Duodenal mucosa (tissue), 2 donors: ENCODE measurements around the gene SPATC1L.

Source experiments
- H3K27ac ChIP-seq: one replicate; pipeline ENCODE4 v1.7.0; 2013; ENCODE audit warnings: low read depth, low read length
- H3K27me3 ChIP-seq, 2 donors: one replicate each; pipeline ENCODE4 v1.7.0; 2013; ENCODE audit warnings: low read length in 2 of 2, control low read depth in 1 of 2; ENCODE audit not compliant: insufficient read depth in 2 of 2, control insufficient read depth in 1 of 2
- H3K36me3 ChIP-seq, 2 donors: one replicate each; pipeline ENCODE4 v1.7.0; 2013; ENCODE audit warnings: low read length in 2 of 2, control low read depth in 1 of 2; ENCODE audit not compliant: insufficient read depth in 2 of 2, control insufficient read depth in 1 of 2
- H3K4me1 ChIP-seq, 2 donors: one replicate each; pipeline ENCODE4 v1.7.0; 2013; ENCODE audit warnings: low read length in 2 of 2, control low read depth in 1 of 2; ENCODE audit not compliant: insufficient read depth in 2 of 2, control insufficient read depth in 1 of 2
- H3K4me3 ChIP-seq, 2 donors: one replicate each; pipeline ENCODE4 v1.7.0; 2013; ENCODE audit warnings: low read length in 2 of 2, low read depth in 1 of 2
- H3K9ac ChIP-seq, 2 donors: one replicate each; pipeline ENCODE4 v1.7.0; 2013; ENCODE audit warnings: low read length in 2 of 2, low read depth in 1 of 2
- H3K9me3 ChIP-seq, 2 donors: one replicate each; pipeline ENCODE4 v1.7.0; 2013; ENCODE audit warnings: low read length in 2 of 2, control low read depth in 1 of 2; ENCODE audit not compliant: control insufficient read depth in 1 of 2

The SPATC1L gene

DNA sequence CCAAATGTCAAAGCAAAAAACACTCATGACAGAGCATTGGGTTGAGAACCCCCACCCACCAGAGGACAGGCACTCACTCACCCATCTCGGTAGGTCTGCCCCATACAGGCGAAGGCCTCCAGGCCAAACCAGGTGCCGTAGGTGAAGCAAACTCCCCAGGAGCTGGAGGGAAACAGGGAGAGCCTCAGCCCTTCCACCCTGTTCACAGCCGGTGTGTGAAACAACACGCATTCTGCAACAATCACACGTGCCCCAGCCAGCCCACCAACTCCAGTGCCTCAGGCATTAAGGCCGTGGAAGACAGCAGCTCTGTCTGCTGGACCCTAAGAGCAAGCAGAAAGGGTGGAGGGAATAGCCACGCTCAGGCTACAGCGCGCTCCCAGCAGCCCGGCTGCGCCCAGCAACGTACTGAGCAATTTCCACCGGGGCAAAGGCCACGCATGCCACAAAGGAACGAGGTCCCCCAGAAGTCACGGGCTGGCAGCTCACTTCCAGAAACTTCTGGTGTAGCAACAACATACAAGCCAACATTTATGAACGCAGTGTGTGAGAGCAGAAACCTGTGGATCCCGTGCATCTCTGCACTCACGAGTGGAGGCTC is 11.4 kb upstream of the SPATC1L start:
- Histone ChIP-seq H3K27me3 (no peaks in the 10 kb centered on the region), H3K9ac (no peak overlapping the region), H3K27ac (no peak overlapping the region), H3K36me3 (peaks cover 30 to 72% of the 10 kb centered on the region in 2 donors), H3K4me3 (no peak overlapping the region), H3K9me3 (no peaks in the 10 kb centered on the region), H3K4me1 (no peaks in the 10 kb centered on the region)

DNA sequence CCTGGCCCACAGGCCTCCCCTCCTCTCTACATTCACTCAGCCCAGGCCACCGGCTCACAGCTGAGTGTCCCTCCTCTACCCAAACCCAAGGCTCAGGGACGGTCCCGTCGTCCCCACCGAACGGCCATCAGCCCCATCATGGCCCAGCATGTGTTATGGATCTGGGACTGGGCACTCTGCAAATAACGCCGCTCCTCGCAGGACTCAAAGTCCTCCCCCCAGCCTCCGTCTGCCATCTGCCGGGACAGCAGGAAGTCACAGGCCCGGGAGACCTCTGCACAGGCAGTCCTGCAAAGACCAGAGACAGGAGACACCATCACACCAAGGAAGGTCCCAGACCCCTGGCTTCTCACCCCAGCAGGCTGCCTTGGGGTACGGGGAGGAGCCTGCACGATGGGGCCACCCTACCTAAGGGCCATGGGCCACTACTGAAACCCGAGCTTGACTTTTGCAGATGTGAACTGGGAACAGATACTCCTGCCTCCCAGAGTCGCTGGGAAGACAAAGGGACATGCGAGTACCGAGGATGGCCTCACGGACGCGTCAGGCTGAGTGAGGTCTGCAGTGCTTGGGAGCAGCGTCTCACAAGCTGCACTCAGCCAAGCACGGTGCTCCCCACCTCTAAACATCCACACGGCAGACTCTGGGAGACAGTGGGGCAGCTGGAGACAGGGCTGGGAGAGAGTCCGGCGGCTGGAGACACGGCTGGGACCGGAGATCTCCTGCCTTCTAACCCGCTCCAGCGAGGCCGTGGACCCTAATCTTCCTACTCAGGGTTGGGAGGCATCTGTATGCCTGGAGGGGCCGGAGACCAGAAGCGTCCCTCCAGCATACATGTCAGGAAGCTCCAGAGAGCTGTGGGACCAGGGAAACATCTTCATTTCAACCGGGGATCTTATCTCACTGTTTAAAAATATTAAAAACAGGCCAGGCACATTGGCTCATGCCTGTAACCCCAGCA is 10.4 kb upstream of the SPATC1L start:
- Histone ChIP-seq H3K4me1 (no peaks in the 10 kb centered on the region), H3K27ac (no peak overlapping the region), H3K4me3 (no peak overlapping the region), H3K9me3 (no peaks in the 10 kb centered on the region), H3K9ac (no peak overlapping the region), H3K27me3 (no peaks in the 10 kb centered on the region), H3K36me3 (peaks cover 33 to 70% of the 10 kb centered on the region in 2 donors)

DNA sequence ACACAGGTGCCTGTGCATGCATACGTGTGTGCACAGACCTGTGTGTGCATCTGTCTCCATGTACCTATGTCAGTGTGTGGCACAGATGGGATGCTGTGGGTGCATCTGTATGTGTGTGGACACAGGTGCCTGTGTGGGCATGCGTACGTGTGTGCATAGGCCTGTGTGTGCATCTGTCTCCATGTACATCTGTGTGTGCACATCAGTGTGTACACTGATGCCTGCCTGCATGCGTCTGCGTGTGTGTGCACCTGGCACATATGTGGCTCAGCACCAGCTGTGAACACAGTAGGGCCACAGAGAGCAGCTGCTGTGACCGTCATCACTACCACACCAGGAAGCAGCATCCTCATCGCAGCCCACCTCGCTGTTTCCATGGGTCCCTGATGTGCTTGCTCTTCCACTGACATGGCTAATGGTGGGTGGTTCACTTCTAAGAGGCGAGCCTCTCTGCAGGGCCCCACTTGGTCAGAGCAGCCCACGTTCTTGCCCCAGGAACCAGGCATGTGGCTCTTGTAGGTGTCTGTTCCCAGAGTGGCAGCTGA is 9.6 kb upstream of the SPATC1L start:
- Histone ChIP-seq H3K27me3 (no peaks in the 10 kb centered on the region), H3K36me3 (peaks cover 27 to 63% of the 10 kb centered on the region in 2 donors), H3K9me3 (no peaks in the 10 kb centered on the region), H3K9ac (no peak overlapping the region), H3K4me1 (no peaks in the 10 kb centered on the region), H3K4me3 (no peak overlapping the region), H3K27ac (no peak overlapping the region)

DNA sequence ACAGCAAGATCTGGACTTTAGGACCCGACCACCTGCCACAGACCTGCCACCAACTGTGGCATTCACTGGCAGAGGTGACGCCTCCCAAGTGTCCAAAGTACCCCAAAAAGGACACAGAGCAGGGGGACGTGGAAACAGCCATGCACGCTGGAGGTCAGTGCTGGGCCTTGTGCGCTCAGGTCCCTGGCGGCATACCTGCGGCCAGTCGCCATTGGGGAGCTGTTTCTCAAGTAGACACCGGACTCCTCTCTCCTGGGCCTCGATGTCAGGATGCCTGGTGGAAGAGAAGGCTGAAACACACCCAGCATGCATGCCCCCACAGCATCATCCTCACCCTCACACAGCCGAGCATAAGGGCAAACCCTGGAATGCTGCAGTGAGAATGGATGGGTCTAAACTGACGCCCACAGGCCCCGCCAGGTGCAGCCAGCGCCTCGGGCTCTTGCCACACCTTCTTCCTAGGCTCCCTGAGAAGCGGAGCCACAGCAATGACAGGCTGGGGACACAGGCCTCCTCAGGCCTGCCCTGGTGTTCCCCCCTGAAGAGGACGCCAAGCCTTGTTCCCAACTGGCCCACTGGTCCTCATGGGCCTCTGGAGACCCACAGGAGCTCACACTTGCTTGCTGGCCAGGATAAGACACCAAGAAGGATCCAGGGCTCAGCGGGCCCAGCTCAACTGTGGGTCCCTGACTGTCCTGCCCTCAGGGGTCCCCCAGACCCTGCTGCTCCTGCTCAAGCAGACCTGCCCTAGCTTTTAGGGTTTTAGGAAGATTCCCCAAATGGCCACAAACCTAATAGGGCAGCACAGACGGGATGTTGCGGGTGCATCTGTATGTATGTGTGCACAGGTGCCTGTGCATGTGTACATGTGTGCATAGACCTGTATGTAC is 7.7 kb upstream of the SPATC1L start:
- H3K9ac ChIP-seq, result no peak overlapping the region
- no peaks in the 10 kb centered on the region for H3K9me3 ChIP-seq
- H3K27me3 ChIP-seq, result no peaks in the 10 kb centered on the region
- H3K27ac ChIP-seq, result no peak overlapping the region
- H3K36me3 ChIP-seq, result peaks cover 27 to 60% of the 10 kb centered on the region in 2 donors
- no peaks in the 10 kb centered on the region for H3K4me1 ChIP-seq
- no peak overlapping the region for H3K4me3 ChIP-seq

DNA sequence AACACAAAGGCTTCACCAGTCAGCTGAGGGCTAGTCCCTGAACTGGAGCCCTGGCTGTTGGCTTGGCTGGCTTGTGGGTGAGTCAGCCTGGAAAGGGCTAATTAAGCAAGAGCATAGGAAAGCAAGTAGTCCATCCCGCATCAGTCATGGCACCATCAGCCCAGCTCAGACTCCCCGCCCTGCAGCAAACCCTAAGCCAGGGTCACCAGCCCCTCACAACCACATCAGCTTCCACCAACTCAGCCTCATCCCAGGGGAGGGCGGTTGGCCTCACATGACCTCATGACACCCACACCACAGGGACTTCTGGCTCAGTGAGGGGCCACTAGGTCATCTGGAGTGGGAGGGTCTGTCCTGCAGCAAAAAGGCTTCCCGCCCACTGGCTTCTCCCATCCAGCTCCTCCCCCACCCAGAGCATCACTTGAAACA is 7.0 kb upstream of the SPATC1L start:
- Histone ChIP-seq H3K4me3 (no peak overlapping the region), H3K27ac (no peak overlapping the region), H3K27me3 (no peaks in the 10 kb centered on the region), H3K9ac (no peak overlapping the region), H3K4me1 (no peaks in the 10 kb centered on the region), H3K36me3 (peaks cover 23 to 60% of the 10 kb centered on the region in 2 donors), H3K9me3 (no peaks in the 10 kb centered on the region)

DNA sequence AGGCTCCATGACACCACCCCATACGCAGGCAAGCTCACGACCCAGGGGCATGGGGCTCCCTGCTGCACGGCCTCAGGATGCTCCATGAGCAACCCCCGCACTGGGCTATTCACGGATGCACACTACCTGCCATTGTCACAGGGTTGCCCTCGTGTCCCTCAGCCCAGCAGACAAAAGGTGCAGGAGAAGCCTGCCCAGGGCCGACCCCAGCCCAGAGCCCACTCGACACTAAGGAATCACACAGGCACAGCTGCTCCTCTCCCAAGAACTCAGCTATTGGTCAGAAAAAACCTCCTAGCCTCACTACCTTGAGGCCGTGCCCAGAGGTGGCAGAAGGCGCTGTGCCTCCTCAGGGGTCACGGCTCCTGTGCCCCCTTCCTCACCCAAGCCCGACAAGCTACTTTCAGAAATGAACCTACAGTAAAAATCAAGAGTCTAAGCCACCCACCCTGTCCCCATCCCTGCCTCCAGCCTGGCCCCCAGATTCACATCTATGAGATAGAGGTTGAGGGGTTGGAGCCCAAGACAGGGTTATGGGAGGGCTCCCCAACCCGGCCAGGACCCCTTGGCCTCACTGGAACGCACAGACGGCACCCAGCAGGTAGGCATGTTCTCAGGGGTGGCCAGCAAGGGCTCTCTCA is 6.4 kb upstream of the SPATC1L start:
- no peak overlapping the region for H3K27ac ChIP-seq

DNA sequence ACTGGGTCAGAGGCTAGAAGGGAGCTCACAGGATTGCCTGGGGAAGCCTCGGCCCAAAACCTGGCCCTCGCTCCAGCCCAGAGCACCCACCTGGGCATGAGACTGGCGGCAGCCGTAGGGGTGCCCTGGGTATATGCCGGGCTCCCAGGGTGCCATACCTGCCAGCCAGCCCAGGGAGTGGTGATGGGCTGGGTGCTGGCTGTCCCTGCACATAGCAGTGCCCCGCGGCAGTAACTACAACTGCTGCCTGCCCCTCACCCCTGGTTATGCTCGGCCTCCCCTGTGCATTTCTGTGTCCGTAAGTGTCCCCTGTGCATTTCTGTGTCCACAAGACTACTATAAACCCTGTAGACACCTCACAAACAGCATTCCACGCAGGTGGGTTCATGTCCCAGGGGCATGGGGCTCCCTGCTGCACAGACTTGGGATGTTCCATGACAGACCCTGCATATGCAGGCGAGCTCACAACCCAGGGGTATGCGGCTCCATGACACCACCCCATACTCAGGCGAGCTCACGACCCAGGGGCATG is 5.8 kb upstream of the SPATC1L start:
- Histone ChIP-seq H3K36me3 (peaks cover 20 to 49% of the 10 kb centered on the region in 2 donors), H3K9ac (no peak overlapping the region), H3K9me3 (no peaks in the 10 kb centered on the region), H3K4me3 (no peak overlapping the region), H3K4me1 (no peaks in the 10 kb centered on the region), H3K27ac (no peak overlapping the region), H3K27me3 (no peaks in the 10 kb centered on the region)

More for the DNA sequence above, 6.4 kb upstream of the SPATC1L start:
- no peak overlapping the region for H3K9ac ChIP-seq
- no peaks in the 10 kb centered on the region for H3K4me1 ChIP-seq
- no peak overlapping the region for H3K4me3 ChIP-seq
- no peaks in the 10 kb centered on the region for H3K27me3 ChIP-seq
- no peaks in the 10 kb centered on the region for H3K9me3 ChIP-seq
- peaks cover 20 to 55% of the 10 kb centered on the region in 2 donors for H3K36me3 ChIP-seq

DNA sequence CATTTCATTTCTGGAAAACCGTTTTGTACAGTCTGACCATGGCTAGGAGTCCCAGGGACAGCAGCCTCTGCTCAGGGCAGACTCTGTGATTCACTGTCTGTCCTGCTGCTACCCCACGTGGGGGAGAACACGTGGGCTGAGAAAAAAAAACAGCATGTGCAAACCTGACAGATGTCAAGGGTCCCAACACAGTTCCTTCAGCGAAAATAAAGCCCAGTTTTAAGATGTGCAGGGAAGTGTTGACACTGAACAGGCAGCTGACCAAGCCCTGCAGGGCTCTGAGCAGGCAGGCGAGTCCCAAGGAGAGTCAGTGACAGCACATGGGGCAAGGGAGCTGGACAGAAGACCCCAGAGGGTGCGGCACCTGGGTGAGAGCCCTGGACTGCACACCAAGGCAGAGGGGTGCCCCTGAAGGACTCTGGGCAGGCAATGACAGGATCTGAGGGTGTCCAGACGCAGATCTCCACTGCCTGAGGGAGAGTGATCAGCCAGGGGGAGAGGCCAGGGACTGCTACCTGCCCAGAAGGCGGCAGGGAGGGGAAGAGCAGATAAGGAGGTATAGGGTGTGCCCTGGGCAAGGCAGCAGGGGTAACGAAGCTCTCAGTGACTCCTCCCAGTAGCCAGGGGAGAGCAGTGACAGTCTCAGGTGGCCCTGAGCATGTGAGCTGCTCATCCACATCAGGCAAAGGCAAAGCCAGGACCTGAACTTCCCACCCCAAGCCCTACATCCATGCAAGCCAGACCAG is 5.1 kb upstream of the SPATC1L start:
- Histone ChIP-seq H3K4me3 (no peak overlapping the region), H3K9me3 (no peaks in the 10 kb centered on the region), H3K4me1 (no peaks in the 10 kb centered on the region), H3K9ac (no peak overlapping the region), H3K27me3 (no peaks in the 10 kb centered on the region), H3K27ac (no peak overlapping the region), H3K36me3 (peaks cover 17 to 43% of the 10 kb centered on the region in 2 donors)
